ENCODE data around the gene VSIG8.

VSIG8 gene

GRCh38 chr1:159835862-159836525 lies 26.5 kb downstream of the VSIG8 start:
- no peak for TF ChIP-seq ZNF274 (IDR thresholded peaks at IDR 0.05; ENCODE audit: low read depth, low read length)
- H3K4me3 ChIP-seq (ENCODE audit: low read length): no peak overlapping the region

GRCh38 chr1:159835356-159835755 lies 27.1 kb downstream of the VSIG8 start:
- TF ChIP-seq ZNF274 (IDR thresholded peaks at IDR 0.05; ENCODE audit: low read depth, low read length): no peak
- H3K4me3 ChIP-seq (ENCODE audit: low read length): no peak overlapping the region

DNA sequence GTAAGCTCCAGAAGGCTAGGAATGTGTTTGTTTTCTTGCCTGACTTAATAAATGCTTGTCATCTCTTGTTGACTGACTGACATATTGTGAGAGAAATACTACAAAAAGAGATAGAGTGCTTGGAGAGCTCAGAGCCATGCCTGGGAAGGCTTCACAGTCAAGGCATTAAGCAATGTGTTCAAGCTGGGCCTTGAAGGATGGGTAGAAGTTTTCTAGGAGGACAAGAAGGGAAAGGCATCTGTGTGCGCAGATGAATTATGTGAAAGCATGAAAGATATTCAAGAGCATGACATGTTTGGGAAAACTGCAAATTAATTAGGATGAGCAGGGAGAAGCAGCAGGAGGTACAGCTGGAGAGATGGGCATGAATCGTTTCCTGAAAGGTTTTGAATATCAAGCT lies 30.1 kb downstream of the VSIG8 start:
- no peak overlapping the region for H3K4me3 ChIP-seq (ENCODE audit: low read length)
- no peak for TF ChIP-seq ZNF274 (IDR thresholded peaks at IDR 0.05; ENCODE audit: low read depth, low read length)

DNA sequence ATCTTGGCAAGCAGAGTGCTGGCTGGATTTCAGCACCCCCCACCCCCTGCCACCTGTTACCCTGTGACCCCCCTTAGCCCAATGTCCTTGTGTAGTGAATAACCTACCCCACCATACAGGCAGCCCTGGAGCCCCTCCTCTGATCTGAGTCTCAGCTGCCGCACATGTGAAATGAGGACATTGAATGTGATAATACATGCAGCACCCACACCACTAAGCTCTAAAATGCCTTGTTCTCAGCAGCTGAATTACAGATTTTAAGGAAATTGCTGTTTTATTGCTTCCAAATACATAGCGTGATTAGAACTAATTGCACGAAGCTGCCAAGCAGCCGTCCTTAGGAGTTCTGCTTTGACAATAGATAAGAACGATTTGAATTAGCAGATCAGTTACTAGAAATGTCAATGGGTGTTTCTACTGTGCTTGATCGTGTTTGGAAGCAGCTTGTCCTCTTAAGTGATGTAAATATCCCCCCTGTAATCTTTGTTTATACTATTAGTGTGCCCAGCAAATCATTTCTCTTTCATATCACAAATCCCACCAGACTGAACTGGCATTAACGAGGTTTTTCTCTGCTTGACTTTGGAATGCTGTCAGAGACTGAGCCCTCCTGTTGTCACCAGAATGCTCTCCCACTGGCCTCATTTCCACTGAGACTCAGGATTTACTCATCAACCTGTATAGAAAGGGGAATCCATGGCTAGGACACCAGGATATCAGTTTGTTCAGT lies 30.9 kb downstream of the VSIG8 start:
- H3K4me3 ChIP-seq (ENCODE audit: low read length): no peak overlapping the region
- TF ChIP-seq ZNF274 (IDR thresholded peaks at IDR 0.05; ENCODE audit: low read depth, low read length): no peak

- no peak for TF ChIP-seq ZNF274 (IDR thresholded peaks at IDR 0.05; ENCODE audit: low read depth, low read length)
Observed at GRCh38 chr1:159830722-159831121, 31.7 kb downstream of the VSIG8 start.

DNA sequence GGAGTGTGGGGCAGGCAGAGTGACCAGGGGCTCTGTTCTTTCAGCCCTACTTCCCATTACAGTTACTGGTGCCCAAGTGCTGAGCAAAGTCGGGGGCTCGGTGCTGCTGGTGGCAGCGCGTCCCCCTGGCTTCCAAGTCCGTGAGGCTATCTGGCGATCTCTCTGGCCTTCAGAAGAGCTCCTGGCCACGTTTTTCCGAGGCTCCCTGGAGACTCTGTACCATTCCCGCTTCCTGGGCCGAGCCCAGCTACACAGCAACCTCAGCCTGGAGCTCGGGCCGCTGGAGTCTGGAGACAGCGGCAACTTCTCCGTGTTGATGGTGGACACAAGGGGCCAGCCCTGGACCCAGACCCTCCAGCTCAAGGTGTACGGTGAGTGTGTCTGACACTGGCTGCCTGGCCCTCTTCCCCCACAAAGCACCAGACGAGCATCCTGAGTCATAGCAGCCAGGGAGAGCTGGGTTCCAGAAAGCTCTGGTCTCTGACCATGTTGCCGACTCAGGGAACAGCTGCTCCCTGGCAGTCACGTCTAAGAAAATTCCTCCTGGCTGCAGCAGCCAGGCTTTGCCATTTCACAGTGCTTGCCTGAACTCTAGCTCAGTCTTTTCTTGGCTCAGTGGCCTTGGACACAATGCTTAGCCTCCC lies 32.5 kb downstream of the VSIG8 start:
- no peak overlapping the region for H3K4me3 ChIP-seq (ENCODE audit: low read length)
- TF ChIP-seq ZNF274 (IDR thresholded peaks at IDR 0.05; ENCODE audit: low read depth, low read length): no peak

More at GRCh38 chr1:159830722-159831121, 31.7 kb downstream of the VSIG8 start:
- H3K4me3 ChIP-seq (ENCODE audit: low read length): no peak overlapping the region

DNA sequence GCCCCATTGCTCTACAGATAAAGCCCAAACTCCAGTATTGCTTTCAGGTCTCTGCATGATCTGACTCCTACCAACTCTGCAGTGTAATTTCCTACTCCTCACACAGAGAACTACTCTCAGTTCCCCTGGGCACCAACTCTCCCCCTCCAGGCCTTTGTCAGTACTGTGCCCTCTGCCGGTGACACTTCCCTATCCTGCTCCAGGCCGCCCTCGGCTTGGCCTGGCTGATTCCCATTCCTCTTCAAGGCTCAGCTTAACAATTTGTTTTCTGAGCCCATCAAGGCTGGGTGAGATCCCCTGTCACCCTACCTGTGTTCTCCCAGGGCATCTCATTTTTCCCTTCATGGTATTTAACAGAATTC lies 33.2 kb downstream of the VSIG8 start:
- H3K4me3 ChIP-seq (ENCODE audit: low read length): no peak overlapping the region
- TF ChIP-seq ZNF274 (IDR thresholded peaks at IDR 0.05; ENCODE audit: low read depth, low read length): no peak

GRCh38 chr1:159828581-159829272 lies 33.7 kb downstream of the VSIG8 start:
- TF ChIP-seq ZNF274 (IDR thresholded peaks at IDR 0.05; ENCODE audit: low read depth, low read length): no peak
- no peak overlapping the region for H3K4me3 ChIP-seq (ENCODE audit: low read length)

DNA sequence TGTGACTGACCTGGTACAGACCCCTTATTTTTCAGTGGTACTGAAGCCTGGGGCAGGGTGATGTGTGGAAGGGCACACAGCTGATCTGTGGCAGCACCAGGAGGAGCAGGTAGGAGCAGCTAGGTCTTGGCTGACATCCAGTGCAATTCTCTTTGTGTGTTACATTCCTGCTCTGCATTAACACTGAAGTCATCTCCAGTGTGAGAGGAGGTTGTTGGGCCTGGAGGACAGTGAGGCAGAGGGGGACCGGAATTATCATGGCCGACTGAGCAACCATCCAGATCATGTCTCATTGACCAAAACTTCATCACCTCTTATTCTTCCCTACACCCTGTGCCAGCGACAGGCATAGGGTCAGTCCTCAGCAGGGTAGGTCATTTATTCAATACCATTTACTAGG lies 34.3 kb downstream of the VSIG8 start:
- no peak overlapping the region for H3K4me3 ChIP-seq (ENCODE audit: low read length)
- TF ChIP-seq ZNF274 (IDR thresholded peaks at IDR 0.05; ENCODE audit: low read depth, low read length): no peak

- TF ChIP-seq ZNF274 (IDR thresholded peaks at IDR 0.05; ENCODE audit: low read depth, low read length): no peak
- no peak overlapping the region for H3K4me3 ChIP-seq (ENCODE audit: low read length)
Observed at GRCh38 chr1:159827549-159827948, 34.9 kb downstream of the VSIG8 start.

DNA sequence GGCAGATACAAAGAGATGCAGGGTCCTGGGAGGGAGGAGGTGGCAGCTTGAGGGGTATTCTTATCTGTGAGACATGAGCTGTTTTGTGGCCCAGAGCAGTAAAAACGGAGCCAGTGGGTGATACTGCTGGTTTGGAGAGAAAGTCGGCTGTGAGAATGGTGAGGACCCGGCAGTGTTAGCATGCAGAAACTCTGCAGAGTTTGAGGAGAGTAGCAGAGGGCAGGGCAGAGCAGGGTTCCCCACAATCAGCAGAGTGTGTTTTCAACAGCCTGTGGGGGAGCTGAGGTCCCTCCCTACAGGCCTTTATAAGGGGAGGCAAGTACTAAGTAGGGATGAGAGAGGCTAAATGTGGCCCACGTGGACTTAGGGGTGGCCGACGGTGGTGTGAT lies 35.4 kb downstream of the VSIG8 start:
- no peak for TF ChIP-seq ZNF274 (IDR thresholded peaks at IDR 0.05; ENCODE audit: low read depth, low read length)
- no peak overlapping the region for H3K4me3 ChIP-seq (ENCODE audit: low read length)

- no peak for TF ChIP-seq ZNF274 (IDR thresholded peaks at IDR 0.05; ENCODE audit: low read depth, low read length)
- H3K4me3 ChIP-seq (ENCODE audit: low read length): no peak within 1 kb of the TSS
Observed at GRCh38 chr1:159826441-159827101, 35.9 kb downstream of the VSIG8 start, which contains the start of gene SLAMF8. TSS of gene SLAMF8 (plus strand) at chr1:159826873. CDS start at chr1:159826899, 26 bp downstream.

DNA sequence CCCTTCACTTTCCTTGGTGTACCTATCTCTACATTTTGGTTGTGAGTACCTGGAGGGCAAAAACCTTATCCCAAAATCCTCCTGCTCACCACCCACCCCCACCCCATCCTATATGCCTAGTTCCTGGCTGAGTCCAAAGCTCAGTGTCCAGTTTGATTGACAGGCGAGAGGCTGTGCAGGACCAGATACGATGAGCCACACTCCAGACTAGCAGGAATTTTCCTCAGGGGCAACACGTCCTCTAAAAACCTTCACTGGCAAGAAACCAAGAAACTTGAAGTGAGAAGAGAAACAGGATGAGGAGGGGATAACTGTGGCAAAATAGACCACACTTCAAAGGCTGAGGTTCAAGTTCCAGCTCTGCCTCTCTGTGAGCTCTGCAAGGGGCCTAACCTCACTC lies 36.9 kb downstream of the VSIG8 start:
- TF ChIP-seq ZNF274 (IDR thresholded peaks at IDR 0.05; ENCODE audit: low read depth, low read length): no peak
- H3K4me3 ChIP-seq (ENCODE audit: low read length): no peak overlapping the region

DNA sequence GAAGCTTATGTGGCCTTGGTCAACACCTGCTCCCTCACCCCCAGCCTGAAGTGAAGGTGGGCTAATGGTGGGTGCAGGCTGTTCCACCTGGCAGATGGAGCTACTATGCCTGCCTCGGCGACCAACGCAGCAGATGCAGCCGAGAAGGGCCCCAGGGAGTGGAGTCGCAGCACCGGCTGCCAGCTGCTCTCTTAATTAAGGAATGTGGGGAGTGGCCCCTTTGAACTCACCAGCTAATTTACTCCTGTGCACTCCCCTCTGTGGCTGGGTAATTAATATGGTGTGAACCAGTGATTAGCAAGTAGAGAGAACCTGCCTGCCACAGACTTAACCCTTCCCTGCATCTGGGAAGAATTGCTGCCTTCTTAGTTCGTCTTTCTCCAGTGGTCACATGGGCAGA lies 39.1 kb downstream of the VSIG8 start:
- no peak overlapping the region for H3K4me3 ChIP-seq (ENCODE audit: low read length)
- TF ChIP-seq ZNF274 (IDR thresholded peaks at IDR 0.05; ENCODE audit: low read depth, low read length): no peak
